HS-5 (cell line): ENCODE results near the gene AIM2.
"Not testable (repeated sequence)": the region's sequence is repeated elsewhere in the genome, so short reads cannot be mapped to it uniquely, and the experiment has no call there.

Experiments used
- DNase-seq: peaks from one replicate; pipeline ENCODE4 v3.0.0-alpha.2; 2012; ENCODE audit warnings: low read depth

Gene AIM2

DNA sequence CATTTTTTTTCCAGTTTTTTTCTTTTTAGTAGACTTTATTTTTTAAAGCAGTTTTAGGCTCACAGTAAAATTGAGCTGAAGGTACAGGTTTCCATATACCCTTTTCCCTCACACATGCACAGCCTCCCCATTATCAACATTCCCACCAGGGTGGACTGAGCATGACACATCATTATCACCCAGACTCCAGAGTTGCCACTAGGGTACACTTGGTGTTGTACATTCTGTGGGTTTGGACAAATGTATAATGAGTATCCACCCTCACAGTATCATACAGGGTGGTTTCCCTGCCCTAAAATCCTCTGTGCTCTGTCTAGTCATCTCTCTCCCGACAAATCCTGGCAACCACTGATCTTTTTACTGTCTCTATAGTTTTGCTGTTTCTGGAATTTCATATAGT lies 3.0 kb upstream of the AIM2 start:
- DNase-seq = no peak

DNA sequence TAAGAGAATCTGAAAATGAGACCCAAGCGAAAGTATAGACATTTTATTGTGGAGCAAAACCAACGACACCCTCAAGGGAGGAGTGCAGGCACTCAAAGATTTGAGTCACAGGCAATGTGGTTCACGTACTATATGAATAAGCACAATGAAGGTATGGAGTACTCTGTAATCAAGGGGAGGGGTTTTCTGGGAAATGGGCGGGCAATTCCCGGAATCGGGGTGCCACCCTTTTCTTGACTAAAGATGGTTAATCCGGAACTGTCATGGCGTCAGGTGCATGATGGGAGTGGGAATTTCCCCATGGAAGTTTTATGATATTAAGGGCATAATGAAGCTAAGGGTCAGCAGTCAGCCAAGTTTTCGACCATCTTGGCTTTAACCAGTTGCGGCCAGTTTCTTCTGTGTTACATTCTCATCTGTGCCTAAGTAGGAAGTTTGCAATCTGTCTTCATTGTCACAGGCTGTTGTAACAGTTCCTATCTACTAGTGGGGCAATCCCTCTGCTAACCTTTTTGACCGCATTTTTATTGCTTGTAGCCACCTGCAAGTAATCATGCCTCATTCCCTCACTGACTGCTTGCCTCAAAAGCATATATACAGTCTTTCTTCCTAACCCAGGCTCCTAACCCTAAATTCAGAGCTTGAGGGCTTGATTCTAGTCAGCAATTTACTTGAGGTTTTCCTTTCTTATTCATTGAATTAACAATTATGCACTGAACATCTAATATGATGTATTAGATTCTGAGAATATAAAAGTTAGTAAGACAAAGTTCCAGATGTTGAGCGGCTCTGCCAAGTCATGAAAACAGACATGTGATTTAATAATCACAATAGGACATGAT lies 775 bp upstream of the AIM2 start:
- DNase-seq = peak; percentile 76

- peak; percentile 33 for DNase-seq
These were observed 4.5 kb downstream of the AIM2 start for GRCh38 chr1:159071970-159072582.

GRCh38 chr1:159068886-159069285 lies 7.7 kb downstream of the AIM2 start:
- no peak for DNase-seq

DNA sequence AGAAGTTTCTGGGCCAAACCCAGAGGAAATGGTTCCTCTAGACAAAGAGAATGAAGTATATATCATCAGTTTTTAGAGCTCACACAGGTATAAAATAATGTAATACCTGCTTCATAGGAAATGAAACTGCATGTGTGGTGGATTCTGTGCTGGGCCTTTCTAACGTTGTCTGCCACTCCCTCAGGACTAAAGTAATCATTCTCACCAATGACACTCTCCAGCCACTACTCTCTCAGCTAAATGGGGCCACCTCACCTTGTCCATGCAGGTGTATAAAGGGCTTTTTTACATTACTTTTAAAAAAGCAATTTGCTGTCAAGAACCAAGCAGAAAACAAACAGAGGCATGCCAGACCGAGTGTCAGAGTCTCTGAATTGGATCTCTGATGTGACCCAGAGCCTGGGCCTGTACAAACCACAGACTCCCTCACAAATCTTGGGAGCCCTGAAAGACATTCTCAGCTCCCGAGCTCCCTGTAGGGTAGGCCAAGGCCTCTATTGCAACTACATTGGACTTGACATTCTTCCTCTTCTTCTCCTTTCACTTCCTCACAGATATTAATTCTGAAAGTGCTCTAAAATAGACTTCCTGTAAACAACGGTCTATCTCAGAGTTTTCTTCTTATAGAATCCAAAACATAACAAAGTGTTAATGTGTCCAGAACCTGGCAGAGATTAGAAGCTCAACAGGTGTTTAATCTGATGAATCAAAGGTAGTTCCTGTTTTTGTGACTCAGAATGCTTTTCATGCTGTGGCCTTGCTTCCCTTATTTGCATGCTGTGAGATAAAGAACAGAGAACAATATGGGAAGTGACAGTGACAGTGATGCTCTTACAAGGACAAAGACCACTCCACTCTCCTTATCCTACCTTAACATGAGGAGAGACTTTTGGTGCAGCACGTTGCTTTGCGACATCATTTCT lies 8.6 kb downstream of the AIM2 start:
- no peak for DNase-seq

DNA sequence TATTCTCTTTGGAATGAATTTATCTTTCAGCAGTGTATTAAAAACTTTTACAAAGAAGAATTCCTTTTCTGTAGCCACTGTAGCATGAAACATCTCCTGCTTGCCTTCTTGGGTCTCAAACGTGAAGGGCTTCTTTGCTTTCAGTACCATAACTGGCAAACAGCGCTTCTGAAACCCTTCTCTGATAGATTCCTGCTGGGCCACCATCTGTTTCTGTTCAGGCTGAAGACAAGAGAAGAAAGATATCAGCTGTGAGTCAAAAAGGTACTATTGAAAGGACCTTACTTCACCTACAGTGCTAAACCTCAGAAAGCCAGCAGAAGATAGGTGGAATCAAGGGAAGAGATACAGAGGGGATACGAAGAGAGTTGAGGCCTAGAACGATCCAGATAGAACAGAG lies 10.5 kb downstream of the AIM2 start:
- no peak for DNase-seq

GRCh38 chr1:159065106-159065505 lies 11.5 kb downstream of the AIM2 start:
- DNase-seq = no peak

DNA sequence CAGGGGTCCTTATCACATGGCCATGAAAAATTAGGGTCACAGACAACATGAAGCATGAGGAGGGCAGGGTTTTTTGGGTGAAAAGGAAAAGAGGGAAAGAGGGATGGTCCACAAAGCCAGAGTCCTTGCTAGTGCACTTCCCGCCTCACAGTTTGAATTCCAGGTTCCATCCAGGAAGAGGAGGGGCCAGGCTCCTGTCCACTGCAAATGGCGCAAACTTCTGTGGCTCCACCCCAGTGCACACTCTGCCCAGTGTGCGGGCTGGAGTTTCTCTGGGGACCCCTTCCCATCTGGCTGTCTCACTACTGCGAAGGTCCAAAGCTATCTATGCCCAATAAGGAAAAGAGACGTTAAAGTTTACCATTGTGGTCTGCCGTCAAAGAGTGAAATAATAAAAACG lies 17.8 kb downstream of the AIM2 start:
- DNase-seq = no peak

GRCh38 chr1:159056069-159056698 lies 20.4 kb downstream of the AIM2 start:
- DNase-seq = no peak

GRCh38 chr1:159055181-159055641 lies 21.4 kb downstream of the AIM2 start:
- DNase-seq = no peak

DNA sequence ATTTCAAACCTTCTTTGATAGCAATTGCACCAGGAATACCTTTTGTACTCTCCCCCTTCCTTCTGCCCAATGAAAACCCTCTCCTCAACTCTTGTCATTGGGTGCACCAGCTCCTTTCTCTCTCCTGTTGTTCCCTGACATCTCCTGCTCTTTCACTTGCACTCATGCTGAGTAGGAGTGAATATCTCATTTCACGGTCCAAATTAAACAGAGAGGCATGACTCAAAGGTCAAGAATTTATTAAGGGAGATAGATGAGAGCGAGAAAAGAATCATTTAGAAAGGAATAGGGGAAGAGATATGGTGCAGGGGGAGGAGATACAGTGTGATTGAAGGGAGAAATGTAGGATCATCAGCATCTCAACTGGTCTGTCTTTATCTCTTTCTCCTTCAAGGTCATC lies 22.1 kb downstream of the AIM2 start:
- DNase-seq = no peak

GRCh38 chr1:159051436-159051835 lies 25.1 kb downstream of the AIM2 start:
- no peak for DNase-seq

- DNase-seq = not testable (repeated sequence)
These were observed 30.1 kb downstream of the AIM2 start for GRCh38 chr1:159046486-159046885.

DNA sequence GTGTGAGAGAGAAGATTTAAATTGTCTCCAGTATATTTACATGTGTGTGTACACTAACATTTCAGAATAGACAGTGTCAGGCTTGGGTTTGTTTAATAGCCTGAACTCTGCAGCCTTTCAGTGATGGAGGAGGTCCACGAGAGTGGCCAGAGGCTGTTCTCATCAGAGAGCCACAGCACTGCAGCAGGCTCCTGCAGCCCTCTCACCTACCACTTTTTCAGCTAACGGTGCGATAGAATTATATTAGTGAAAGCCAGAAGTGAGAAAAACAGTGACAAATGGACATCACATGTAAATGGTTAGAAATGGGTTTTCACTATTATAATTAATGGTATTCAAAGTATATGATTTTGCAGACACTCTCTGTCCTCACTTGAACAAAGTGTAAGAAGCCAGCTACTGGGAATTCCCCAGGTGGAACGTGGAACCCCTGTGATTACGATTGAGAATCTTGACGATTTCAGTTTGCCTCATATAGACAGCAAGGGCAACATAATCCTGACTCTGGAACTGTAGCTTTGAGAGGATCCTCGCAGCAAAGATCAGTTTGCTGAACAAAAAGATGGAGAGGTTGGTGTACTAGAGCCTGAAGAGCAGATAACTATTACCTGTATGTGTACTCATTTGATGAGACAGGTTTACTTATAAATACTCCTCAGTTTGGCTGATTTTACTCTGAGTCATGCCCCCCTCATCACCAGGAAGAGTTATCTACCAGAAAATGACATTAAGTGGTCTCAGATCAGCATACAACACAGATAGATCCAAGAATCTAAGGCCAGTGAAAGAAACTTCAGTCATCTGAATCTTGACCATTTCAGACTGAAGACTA lies 35.5 kb downstream of the AIM2 start:
- DNase-seq = no peak

DNA sequence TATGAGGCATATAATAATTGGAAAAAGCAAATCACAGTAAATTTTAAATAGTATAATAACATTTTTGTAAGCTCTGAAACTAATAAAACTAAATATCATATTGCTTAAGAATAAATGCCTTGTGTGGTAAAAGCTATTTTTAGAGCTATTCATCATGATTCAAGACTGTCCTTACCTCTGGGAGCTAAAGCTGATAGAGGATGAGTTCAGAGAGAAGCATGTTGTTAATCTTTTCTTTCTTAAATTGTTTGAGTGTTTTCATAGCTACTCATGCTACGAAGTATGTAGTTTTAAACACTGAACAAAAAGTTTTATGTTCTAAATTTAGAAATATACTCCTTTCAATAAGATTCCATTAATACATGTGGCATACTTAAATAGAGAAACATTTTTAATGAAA lies 36.4 kb downstream of the AIM2 start:
- DNase-seq = peak; percentile 49

DNA sequence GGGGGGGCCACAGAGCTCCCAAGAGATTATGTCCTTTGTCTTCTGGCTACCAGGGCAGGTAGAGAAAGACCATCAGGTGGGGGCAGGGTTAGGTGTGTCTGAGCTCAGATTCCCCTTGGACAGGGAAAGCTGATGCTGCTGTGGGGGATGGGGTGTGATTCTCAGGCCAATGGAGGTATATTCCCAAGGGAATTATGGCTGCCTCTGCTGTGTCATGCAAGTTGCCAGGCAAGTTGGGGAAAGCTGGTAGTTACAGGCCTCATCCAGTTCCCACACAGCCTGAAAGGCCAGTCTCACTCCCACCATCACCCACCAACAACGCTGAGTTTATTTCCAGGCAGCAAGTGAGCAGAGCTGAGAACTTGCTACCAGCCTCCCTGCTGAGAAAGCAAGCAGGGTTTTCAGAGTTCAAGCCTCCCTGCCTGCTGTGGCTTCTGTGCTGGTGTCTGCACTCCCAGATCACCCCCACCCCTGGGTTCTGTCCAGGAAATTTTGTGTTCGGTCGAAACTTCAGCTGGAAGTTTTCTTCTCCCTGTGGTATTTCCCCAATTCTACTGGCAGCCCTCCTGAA lies 45.6 kb downstream of the AIM2 start:
- no peak for DNase-seq

DNA sequence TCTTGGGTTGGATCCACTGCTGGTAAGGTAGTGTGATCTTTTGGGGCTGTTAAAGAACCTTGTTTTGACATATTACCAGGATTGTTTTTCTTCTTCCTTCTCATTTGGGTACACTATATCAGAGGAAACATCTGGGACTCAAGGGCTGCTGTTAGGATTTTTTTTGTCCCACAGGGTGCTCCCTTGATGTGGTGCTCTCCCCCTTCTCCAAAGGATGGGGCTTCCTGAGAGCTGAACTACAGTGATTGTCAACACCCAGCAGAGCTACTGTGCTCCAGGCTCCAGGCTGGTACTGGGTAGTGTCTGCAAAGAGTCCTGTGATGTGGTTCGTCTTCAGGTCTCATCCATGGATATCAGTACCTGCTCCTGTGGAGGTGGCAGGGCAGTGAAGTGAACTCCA lies 46.3 kb downstream of the AIM2 start:
- no peak for DNase-seq

GRCh38 chr1:159026841-159027240 lies 49.7 kb downstream of the AIM2 start:
- DNase-seq = not testable (repeated sequence)

GRCh38 chr1:159025043-159025442 lies 51.5 kb downstream of the AIM2 start:
- DNase-seq = no peak

DNA sequence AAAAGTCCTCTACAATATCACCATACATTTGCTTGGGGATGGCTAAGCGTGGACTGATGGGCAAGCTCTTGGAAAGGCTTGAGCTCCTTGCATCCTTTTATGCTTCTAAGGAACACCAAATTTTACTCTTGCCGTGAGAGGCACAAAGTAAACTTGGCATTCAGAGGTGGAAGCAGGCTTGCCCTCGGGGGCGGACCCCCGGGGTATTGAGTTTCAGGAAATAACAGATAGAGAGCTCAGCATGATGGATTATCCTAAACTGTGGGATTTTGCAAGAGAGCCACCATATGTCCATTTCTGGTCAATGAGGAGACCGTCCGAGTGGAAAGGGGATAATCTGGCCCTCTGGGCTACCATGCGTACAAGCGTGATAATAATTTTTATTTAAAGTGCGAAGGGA lies 52.8 kb downstream of the AIM2 start:
- no peak for DNase-seq

- DNase-seq = peak; percentile 89
These were observed 61.1 kb downstream of the AIM2 start for GRCh38 chr1:159015440-159015909.
